Stimulated activated CD8-positive, alpha-beta memory T cell treated with anti-CD3 and anti-CD28 coated beads, Interleukin-12 subunit alpha, Interleukin-12 subunit beta, amount 100 ng/mL, for 4 hours (primary cell): ENCODE measurements around the gene PPDPF.
A peak's percentile ranks its signal among the peaks of the same experiment; 100 is the strongest.

Experiments used
- DNase-seq: peaks from one replicate; pipeline ENCODE4 v3.0.0-alpha.2; 2020; ENCODE audit warnings: low read depth

Gene PPDPF

DNA sequence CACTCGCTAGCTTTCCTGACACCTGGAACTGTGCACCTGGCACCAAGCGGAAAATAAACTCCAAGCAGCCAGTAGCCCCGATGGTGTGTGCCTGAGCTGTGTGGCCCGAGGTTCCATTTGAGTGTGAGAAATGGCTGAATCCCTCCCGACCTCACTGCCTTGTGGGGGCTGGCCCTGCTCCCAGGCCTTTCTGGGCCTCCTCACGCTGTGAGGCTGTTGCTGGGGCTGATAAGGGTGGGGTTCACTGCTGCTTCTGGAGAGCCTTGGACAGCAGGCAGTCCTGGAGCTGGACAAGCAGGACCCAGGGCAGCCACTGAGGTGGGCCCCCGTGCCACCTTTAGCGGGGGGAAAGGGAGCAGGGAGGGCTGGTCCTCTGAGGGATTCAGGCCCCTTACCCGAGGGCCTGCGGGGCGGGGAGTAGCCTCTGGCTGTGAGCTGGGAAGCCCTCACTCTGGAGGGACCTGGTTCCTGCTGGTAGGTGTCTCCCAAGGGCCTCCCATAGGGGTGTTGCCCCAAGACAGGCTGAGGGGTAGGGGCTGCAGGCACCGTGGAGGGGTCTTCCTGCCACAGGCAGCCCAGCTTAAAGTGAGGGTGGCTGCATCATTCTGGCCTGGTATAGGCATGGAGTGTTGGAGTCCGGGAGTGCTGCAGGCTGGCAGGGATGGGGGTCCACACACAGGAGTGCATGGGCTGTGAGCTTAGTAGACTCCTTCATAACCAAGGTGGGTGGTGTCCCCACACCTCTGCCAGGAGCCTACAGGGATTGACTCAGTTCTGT, 1.7 kb downstream of the PPDPF start:
- DNase-seq, result no peak

DNA sequence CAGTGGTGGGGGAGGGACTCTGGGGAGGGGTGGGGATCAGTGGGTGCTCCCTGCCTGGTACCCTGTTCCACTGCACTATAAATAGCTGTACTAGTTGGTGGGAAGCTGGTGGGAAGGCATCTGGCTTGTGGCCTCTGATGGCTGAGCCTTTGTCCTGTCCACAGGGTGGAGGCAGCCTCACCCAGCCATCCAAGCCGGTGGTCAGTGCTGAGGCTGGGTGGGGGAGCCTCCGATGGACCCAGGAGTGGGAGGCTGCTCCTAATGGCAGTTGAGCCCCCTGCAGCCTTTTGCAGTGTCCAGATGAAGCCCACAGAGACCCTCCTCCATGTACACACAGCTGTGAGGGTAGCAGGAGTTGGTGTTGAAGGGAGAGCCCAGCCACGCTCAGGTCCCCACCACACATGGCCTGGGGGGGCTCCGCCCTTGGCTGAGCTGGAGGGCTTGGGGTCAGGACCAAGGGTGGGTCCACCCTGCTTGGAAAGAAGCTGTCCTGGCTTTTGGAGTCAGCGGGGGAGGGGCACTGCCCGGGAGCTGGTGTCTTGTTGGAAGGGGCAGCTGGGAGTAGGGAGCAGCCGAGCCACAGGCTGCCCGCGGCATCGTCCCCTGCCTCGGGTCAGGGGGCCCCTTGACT, 2.5 kb downstream of the PPDPF start:
- DNase-seq, result no peak

DNA sequence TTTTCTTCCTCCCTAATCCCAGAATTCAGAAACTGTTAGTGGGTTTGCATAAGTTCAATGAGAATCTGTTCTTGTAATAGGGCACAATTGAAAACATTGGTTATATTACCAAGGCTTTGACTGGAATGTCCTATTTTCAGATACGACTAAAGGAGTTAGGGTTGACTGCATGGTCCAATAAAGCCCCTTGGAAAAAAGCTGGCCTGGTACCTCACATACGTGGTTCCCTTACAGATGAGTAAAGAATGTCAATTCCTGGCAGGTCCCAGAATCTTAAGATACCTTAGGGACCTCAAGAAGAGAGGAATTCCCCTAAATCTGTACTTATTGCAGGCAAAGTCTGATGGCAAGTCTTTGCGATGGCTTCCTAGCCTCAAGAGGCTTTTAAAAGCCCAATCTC, 4.6 kb downstream of the PPDPF start:
- DNase-seq, result no peak

DNA sequence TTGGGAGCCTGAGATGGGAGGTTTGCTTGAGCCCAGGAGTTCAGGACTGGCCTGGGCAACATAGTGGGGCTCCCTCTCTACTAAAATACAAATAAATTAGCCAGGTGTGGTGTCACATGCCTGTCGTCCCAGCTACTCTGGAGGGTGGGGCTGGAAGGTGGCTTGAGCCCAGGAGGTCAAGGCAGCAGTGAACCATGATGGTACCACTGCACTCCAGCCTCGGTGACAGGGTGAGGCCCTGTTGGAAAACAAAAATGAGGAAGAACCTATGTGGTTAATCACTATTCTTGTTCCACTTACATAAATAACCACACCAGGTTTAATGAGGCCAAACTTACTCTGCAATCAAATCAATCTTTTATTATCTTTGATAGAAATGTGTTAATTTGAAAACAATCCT, 5.4 kb downstream of the PPDPF start:
- DNase-seq, result no peak

DNA sequence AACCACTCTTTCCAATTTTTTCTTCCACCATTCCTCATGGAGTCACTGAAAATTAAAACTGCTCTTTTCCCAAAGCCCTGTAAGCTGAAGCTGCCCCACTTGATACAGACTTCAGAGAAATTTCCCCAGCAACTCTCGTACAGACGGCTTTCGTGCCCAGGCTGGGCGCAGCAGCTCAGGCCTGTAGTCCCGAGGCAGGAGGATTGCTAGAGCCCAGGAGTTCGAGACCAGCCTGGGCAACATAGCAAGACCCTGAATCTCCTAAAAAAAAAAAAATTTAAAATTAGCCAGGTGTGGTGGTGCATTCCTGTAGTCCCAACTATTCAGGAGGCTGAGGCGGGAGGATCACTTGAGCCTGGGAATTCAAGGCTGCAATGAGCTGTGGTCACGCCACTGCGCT, 6.6 kb downstream of the PPDPF start:
- DNase-seq, result no peak

DNA sequence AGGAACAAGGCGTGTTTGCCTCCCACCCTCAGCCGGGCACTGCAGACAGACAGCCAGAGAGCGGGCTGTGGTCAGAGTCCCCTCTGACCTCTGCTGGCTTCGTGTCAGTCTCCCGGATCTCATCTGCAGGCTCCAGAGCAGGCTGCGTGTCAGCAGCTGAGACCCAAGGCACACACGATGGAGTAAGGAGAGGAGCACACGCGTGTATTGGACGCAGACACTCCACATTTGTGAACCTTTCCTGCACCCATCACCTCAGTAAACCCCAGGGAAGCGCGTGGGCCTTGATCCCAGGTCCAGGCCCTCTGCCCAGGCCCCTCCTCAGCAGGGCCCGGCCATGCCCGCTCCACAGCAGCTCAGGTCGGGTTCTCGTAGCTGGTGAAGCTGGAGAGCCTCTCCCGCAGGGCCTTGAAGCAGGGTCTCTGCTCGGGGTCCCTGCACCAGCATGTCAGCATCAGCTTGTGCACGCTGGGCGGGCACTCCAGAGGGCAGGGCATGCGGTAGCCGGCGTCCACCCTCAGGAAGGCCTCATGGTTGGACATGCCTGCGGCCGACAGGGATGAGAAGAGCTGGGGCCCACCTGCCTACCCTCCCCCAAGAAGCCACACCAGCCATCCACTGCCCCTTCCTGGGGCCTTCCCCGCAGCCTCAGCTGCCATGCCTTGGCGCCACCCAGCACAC, 8.8 kb downstream of the PPDPF start:
- DNase-seq, result no peak

DNA sequence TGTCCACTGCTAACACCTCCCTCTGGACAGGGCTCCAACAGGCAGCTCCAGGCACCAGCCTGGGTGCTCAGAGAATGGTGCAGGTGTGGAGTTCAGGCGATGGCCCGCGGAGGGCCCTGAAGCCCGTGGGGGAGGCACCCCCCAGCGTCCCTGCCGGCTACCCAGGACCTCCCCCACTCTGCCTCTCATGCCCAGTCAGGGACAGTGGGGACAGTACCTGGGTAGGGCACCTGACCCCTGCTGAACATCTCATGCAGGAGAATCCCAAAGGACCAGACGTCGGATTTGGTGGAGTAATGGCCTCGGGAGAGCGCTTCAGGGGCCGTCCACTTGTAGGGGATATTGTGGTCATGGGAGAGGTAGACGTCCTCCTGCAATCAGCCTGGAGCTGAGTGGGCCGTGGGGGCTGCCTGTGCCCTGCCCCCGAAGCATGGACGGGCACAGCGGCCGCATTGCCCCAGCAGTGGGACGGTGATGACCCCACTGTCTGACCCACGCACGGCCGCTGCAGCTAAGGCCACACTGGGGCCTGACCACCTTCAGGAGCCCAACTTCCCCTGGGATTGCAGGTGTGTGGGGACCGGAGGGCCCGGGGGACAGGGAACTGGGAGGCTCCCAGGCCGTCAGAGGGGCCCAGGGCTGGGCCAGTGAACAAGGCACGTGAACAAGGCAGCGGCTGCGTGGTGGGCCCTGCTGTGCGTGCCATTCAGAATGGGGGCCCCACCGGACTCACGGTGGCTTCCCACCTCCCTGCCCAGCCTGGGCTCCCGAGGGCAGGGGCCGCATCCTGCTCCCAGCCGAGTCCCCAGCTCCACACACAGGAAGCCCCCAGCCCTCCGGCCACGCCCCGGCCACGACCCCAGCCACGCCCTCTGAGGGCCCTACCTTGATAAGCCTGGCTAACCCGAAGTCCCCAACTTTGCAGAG, 9.6 kb downstream of the PPDPF start:
- DNase-seq, result no peak

DNA sequence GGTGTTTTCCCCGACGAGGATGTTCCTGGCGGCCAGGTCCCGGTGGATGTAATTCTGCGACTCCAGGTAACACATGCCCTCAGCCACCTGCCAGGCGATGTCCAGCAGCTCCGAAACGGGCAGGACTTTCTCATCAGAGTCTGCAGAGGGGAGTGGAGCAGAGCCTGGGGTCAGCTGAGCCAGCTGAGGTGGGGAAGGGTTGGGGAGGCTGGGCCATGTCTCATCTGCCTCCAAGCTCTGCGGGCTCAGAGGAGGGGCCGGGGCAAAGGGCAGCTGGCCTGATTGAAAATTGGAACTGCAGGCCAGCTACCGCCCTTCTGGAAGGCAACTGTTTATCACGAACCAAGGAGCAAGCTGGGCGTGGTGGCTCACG, 10.2 kb downstream of the PPDPF start:
- DNase-seq, result no peak

DNA sequence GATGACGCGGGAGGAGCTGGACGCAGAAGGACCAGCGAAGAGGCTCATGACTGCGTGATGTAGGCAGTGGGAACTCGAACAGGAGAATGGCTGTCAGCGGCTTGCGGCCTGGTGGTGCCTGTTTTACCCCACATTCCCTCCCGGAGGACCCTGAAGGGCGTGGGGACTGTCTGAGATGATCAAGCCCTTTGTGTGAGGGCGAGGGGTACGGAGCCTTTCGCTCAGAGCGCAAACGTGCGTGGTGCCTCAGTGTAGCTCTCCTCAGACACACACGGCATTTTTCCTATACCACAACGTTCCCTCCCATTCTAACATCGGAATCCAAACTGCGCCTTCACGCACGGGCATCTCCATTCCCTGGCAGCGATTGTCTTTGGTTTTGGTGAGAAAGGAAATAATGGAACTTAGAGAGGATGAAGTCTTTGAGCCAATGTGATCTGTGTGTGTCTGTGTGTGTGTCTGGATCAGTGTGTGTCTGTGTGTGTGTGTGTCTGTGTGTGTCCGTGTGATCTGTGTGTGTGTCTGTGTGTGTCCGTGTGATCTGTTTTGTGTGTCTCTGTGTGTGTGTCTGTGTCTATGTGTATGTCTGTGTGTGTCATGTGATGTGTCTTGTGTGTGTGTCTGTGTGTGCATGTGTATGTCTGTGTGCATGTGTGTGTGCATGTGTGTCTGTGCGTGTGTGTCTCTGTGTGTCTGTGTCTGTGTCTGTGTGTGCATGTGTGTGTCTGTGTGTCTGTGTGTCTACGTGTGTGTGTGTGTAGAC, 11.3 kb downstream of the PPDPF start:
- no peak for DNase-seq

DNA sequence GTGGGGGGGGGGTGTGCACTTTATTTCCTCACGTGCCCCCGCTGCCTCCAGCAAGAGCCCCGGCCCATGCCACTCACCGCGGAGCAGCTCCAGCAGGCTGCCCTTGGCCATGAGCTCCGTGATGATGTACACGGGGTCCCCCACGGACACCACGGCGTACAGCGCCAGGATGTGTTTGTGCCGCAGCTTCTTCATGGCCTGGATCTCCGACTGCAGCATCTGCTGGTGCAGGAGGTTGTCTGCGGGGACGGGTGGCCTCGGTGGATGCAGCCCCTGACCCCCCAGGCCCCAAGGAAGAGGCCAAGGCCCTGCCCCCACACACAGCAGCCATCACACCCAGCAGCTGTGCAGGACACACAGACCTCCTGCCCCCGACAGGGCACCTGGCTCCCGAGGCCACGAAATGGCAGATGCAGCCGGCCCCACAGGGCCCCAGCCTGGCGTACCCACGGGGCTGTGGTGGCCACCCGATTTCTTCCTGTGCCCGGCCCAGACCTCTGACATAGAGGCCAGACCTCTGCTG, 11.9 kb downstream of the PPDPF start:
- no peak for DNase-seq

DNA sequence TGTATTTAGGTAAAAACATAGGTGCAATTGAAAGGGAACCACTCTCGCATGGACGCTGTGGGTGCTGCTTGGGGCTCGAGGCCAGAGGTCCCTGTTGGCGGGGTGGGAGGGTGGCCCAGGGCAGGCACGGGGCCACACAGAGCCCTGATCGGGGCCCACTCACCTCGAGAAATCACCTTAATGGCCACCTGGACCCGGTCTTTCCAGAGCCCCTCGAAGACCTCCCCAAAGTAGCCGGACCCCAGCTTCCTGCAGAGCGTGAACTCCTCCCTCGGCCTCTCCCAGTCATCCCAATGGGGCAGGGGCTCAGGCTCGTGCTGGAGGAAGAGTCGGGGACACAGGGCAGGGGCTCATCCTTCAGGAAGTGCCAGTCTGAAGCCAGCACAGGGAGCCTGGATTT, 12.8 kb downstream of the PPDPF start:
- no peak for DNase-seq

DNA sequence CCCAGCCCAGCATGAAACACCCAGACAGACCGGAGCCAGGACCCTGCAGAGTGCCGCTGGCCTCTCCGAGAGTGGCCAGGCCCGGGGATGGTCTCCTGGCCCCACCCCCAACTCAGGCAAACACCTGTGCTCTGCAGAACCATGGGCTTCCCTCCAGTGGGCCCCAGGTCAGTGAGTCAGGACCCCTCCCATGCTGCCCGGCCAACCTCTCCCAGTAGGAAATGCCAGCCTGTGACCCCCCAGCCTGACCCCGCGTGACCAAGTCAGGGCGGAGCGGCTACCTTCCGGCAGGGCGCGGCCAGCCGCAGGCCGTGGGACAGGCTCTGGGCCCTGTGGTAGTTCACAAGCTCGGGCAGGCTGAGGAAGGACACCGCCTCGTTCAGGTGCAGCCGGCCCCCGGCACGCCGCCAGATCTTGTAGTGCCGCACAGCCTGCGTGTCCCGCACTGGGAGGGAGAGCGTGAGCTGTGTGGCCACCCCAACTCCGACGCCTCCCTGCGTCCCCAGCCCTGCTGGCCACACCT, 13.4 kb downstream of the PPDPF start:
- no peak for DNase-seq

DNA sequence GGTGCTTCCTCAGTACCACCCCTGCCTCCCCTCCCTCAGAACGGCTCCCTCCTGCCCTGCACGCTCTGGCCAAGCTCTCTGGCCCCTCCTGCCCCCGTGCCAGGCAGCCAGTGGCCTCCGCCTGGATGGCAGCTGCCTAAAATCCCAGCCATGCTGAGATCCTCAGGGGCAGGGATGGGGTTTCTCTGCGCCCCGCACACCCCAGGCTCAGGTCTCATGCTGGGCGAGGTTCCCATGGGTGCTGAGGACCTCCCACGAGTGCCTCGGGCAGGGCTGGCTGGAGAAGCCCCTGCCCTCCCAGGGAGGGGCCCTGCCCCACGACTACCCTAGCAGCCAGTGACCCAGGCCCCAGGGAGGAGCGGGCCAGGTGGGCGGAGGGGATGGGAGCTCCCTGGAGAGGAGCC, 13.9 kb downstream of the PPDPF start:
- no peak for DNase-seq

DNA sequence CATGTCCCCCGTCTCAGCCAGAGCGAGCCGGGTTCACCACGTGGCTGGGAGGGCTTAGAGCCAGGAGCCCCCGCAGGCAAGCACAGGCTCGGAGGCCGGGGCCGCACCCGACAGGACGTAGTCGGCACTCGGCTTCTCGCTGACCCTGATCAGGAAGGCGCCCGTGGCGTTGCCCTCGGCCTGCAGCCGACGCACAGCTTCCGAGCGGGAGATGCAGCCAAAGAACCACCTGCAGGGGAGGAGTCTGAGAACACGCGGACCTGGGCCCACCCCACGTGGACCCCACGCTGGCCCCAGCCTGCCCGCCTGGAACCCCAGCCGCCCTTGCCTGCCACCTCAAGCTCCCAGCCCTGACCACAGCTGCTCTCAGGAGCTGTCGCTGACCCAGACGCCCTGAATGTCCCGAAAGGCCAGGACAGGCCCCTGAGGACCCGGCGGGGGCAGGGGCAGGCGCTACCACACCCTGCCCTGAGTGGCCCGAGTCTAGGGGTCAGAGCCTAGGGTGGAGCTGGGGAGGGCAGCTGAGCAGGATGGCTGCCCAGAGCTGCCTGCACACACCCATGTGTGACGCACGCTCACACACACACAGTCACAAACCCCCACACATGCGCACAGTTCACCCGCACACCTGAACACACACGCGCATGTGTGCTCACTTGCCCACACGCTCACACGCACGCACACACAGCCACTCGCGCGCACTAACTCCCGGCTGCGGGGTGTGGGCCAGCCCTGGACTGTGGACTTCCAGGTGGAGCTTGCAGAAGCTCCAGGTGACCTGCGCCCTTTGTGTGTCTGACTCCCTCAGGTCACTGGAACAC, 14.5 kb downstream of the PPDPF start:
- no peak for DNase-seq

DNA sequence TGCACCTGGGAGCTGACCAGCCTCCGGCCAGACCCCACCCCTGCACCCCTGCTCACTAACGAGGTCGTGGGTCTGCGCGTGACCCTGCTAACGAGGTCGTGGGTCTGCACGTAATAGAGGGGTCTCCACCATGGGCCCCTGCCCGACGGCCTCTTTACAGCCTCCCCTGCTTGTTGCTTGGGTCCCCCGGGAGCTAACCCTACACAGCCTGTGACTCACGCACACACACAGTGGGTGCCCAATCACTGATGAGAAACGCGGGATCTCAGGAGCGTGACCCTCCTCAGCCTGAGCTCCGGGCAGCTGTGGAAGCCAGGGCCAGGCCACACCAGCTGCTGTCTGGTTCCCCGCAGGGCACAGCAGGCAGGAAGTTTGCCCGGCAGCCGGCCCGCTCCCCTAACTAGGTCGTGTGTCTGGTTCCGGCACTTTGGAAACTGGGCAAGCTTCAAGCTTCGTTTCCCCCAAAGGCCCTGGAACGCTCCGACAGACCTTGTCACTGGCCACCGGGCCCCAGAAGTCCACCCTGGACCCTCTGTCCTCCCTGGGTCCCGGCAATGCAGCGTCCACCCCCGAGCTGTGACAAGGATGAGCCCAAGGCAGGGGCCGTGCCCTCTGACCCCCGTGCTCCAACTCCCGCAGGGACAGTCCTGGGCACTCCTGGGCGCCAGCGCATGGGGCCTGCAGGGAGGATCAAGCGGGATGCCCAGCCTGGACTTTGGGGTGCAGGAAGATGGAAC, 15.8 kb downstream of the PPDPF start:
- no peak for DNase-seq

DNA sequence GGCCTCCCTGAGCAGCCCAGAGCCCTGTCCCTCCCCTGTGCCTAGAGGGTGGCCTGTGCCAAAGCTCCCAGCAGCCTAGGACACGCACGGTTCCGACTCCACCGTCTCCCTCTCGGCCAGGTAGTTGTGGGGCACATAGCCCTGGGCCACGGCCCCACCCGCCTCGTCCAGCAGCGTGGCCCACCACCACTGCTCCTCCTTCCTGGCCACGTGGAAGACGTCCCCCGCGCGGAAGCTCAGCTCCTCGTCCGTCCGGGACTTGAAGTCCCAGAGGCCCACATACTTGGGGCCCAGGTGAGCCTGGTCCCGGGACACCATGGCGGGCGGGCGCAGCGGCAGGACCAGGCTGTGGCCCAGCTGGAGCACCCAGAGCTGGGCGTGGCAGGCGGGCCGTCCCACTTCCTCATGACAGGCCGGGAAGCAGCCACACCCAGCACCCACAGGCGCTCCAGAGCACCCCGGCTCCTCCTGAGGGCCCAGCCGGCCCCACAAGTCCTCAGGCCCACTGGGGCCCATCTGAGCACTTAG, 16.5 kb downstream of the PPDPF start, which contains the start of gene PTK6:
Gene PTK6 (minus strand): TSS at position 380 of the 528 bp plus-strand sequence. CDS start 62 bp downstream, at position 318.
- no peak for DNase-seq

DNA sequence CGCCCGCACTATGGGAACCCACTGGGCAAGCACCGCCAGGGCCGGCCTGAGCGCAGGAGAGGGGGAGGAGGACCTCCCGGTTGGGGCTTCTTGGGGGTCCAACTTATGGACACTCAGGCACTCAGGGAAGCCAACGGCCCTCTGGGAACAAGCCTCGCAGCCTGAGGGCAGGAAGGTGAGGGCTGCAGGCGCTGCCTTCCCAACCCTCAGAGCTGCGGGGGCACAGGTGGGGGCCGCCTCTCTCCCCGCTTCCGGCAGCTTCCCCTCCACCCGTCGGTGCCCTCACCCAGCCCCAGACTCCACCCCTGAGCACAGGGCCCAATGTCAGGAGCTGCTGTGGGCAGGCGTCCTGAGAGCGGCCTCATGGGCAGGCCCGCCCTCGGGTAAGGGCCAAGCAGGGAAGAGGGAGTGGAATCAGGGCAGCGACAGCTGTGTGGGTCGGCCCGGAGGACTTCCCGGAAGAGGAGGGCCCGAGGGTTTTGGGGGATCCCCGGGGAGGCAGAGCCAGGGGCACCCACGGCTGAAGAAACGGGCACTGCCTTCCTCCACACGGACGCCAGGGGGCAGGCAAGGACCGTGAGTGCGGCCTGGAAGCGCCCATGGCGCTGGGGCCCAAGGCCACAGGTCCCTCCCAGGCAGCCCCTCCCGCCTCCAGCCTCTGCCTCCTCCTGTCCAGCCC, 17.1 kb downstream of the PPDPF start:
- DNase-seq, result peak; percentile 86
